ENCODE data around the gene SECISBP2. TPM values are rescaled to one million over a fixed set of nuclear protein-coding genes. Genes with fewer than 3 reads are reported as not detected.

Gene SECISBP2
- polyA plus RNA-seq, 1 of the 3 experiments (the other 2 are of a cell fraction), result 21.2 TPM

GRCh38 chr9:89367726-89368437 is 49.6 kb downstream of the SECISBP2 start:
- Histone ChIP-seq H3F3A (replicated peaks; ENCODE audit: insufficient read depth) (no peaks in the 10 kb centered on the region), H3K4me2 (no peak overlapping the region), H2AFZ (ENCODE audit: low read depth) (no peak overlapping the region), H3K9me2 (no peaks in the 10 kb centered on the region), H3K9ac (no peak overlapping the region), H3K79me2 (ENCODE audit: insufficient read depth) (no peaks in the 10 kb centered on the region), H3K4me1 (ENCODE audit: control insufficient read depth in 1 of 2, insufficient read depth in 2 of 2, low read depth in 1 of 2, low read length in 1 of 2) (peaks cover 0 to 10% of the 10 kb centered on the region in 2 experiments; a peak in 1 of 4 replicates), H3K27me3 (ENCODE audit: insufficient read depth) (no peaks in the 10 kb centered on the region), H3K9me3 (no peaks in the 10 kb centered on the region), H3K36me3 (replicated peaks in 1 of 2; ENCODE audit: control insufficient read depth in 1 of 2, insufficient read depth in 2 of 2, low read length in 1 of 2) (no peaks in the 10 kb centered on the region), H3K4me3 (ENCODE audit: low read depth in 2 of 2, low read length in 1 of 2) (no peak overlapping the region), H3K27ac (ENCODE audit: low read depth in 2 of 2, low read length in 1 of 2) (no peak overlapping the region), H4K20me1 (ENCODE audit: insufficient read depth) (no peaks in the 10 kb centered on the region)
- POLR2A ChIA-PET, result no interaction called here
- CTCF ChIA-PET, result interaction anchor here (1.2 to 1.8 kb wide), 2 partner anchors 9 to 181 kb away, joined by 3 to 7 read pairs; no protein-coding TSS in a partner anchor
- 83% methylated on average over 12 of the region's 14 CpGs for WGBS (ENCODE audit: low lambda C conversion rate)
- no peak for DNase-seq
- TF ChIP-seq RFX5 (IDR thresholded peaks at IDR 0.05; ENCODE audit: low read length) (no peak), TCF12 (IDR thresholded peaks at IDR 0.05) (no peak), EZH2phosphoT487 (IDR thresholded peaks at IDR 0.05; ENCODE audit: borderline replicate concordance, low read depth) (no peak), CHD2 (IDR thresholded peaks at IDR 0.05; ENCODE audit: low read length, partially characterized antibody) (no peak), PBX3 (IDR thresholded peaks at IDR 0.05) (no peak), POLR2AphosphoS5 (IDR thresholded peaks at IDR 0.05; ENCODE audit: low read depth, low read length) (no peak), MEF2A (IDR thresholded peaks at IDR 0.05; ENCODE audit: borderline replicate concordance, low read depth) (no peak), ZBTB33 (IDR thresholded peaks at IDR 0.05; ENCODE audit: borderline replicate concordance, low read depth) (no peak), YY1 (IDR thresholded peaks at IDR 0.05; ENCODE audit: low read depth) (no peak), JUND (IDR thresholded peaks at IDR 0.05) (no peak), RAD21 (IDR thresholded peaks at IDR 0.05; ENCODE audit: low read length) (no peak)

- Histone ChIP-seq H3K27ac (ENCODE audit: low read depth in 2 of 2, low read length in 1 of 2) (no peak overlapping the region), H3F3A (replicated peaks; ENCODE audit: insufficient read depth) (no peaks in the 10 kb centered on the region), H3K79me2 (ENCODE audit: insufficient read depth) (no peaks in the 10 kb centered on the region), H3K9ac (no peak overlapping the region), H3K4me3 (ENCODE audit: low read depth in 2 of 2, low read length in 1 of 2) (no peak overlapping the region), H2AFZ (ENCODE audit: low read depth) (no peak overlapping the region), H3K4me2 (no peak overlapping the region), H3K36me3 (replicated peaks in 1 of 2; ENCODE audit: control insufficient read depth in 1 of 2, insufficient read depth in 2 of 2, low read length in 1 of 2) (no peaks in the 10 kb centered on the region), H3K4me1 (ENCODE audit: control insufficient read depth in 1 of 2, insufficient read depth in 2 of 2, low read depth in 1 of 2, low read length in 1 of 2) (peaks cover 0 to 10% of the 10 kb centered on the region in 2 experiments; a peak in 1 of 4 replicates), H3K27me3 (ENCODE audit: insufficient read depth) (no peaks in the 10 kb centered on the region), H3K9me2 (no peaks in the 10 kb centered on the region), H4K20me1 (ENCODE audit: insufficient read depth) (no peaks in the 10 kb centered on the region), H3K9me3 (no peaks in the 10 kb centered on the region)
- WGBS (ENCODE audit: low lambda C conversion rate), result 72% methylated on average over 7 of the region's 7 CpGs
- POLR2A ChIA-PET, result no interaction called here
- DNase-seq, result no peak
- CTCF ChIA-PET, result interaction anchor here (1.1 to 1.8 kb wide), 2 partner anchors 50 to 180 kb away, joined by 3 to 7 read pairs; partner anchors contain the start of gene SECISBP2
- TF ChIP-seq NFIC (IDR thresholded peaks at IDR 0.05; ENCODE audit: borderline replicate concordance) (no peak), SMC3 (IDR thresholded peaks at IDR 0.05; ENCODE audit: low read depth, low read length) (no peak), RCOR1 (IDR thresholded peaks at IDR 0.05; ENCODE audit: low read length) (no peak), USF1 (IDR thresholded peaks at IDR 0.05; ENCODE audit: borderline replicate concordance, low read depth) (no peak), TAF1 (IDR thresholded peaks at IDR 0.05; ENCODE audit: borderline replicate concordance, low read depth, low read length) (no peak), CHD2 (IDR thresholded peaks at IDR 0.05; ENCODE audit: low read length, partially characterized antibody) (no peak), SIN3A (IDR thresholded peaks at IDR 0.05; ENCODE audit: borderline replicate concordance, low read depth, low read length) (no peak), MAX (IDR thresholded peaks at IDR 0.05; ENCODE audit: low read depth) (no peak), USF2 (IDR thresholded peaks at IDR 0.05; ENCODE audit: borderline replicate concordance, low read depth, low read length) (no peak), YY1 (IDR thresholded peaks at IDR 0.05; ENCODE audit: low read depth) (no peak), MEF2A (IDR thresholded peaks at IDR 0.05; ENCODE audit: borderline replicate concordance, low read depth) (no peak), PBX3 (IDR thresholded peaks at IDR 0.05) (no peak)
Measured at GRCh38 chr9:89368550-89368949, 50.2 kb downstream of the SECISBP2 start.
